ENCODE data around the gene WFDC10A.

The WFDC10A gene

DNA sequence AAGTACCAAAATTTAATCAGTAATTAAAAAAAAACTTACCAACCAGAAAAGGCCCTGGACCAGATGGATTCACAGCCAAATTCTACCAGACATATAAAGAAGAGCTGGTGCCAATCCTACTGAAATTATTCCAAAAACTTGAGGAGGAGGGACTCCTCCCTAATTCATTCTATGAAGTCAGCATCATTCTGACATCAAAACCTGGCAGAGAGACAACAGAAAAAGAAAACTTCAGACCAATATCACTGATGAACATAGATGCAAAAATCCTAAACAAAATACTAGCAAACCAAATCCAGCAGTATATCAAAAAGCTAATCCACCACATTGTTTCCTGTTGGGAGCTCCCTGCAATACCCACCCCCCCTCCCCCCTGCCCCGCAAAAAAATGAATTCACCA is 40.6 kb downstream of the WFDC10A start, which contains the start of gene WFDC11:
Gene WFDC11 (minus strand): TSS at position 101 of the 400 bp plus-strand sequence. CDS start 19,639 bp downstream, outside the sequence.
- ChIA-PET POLR2A (no interaction called here), CTCF (no interaction called here)
- no peak within 1 kb of the TSS for H3K4me3 ChIP-seq (ENCODE audit: low read depth, low read length)
- TF ChIP-seq, protein P1, sequence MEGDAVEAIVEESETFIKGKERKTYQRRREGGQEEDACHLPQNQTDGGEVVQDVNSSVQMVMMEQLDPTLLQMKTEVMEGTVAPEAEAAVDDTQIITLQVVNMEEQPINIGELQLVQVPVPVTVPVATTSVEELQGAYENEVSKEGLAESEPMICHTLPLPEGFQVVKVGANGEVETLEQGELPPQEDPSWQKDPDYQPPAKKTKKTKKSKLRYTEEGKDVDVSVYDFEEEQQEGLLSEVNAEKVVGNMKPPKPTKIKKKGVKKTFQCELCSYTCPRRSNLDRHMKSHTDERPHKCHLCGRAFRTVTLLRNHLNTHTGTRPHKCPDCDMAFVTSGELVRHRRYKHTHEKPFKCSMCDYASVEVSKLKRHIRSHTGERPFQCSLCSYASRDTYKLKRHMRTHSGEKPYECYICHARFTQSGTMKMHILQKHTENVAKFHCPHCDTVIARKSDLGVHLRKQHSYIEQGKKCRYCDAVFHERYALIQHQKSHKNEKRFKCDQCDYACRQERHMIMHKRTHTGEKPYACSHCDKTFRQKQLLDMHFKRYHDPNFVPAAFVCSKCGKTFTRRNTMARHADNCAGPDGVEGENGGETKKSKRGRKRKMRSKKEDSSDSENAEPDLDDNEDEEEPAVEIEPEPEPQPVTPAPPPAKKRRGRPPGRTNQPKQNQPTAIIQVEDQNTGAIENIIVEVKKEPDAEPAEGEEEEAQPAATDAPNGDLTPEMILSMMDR (IDR thresholded peaks at IDR 0.05; ENCODE audit: insufficient read depth, low read length, missing control alignments) = no peak
- no peak for DNase-seq (ENCODE audit: low read depth, low spot score)

DNA sequence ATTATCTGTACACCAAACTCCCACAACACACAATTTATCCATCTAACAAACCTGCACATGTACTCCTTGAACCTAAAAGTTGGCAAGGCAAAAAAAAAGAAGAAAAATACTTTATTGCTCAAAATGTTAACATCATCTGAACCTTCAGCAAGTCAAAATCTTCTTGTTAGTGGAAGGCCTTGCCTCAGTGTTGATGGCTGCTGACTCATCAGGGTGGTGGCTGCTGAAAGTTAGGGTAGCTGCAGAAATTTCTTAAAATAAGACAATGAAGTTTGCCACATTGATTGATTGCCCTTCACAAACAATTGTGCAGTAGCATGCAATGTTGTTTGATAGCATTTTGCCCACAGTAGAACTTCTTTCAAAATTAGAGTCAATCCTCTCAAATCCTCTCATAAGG is 43.2 kb downstream of the WFDC10A start:
- ChIA-PET POLR2A (no interaction called here), CTCF (no interaction called here)
- no peak for DNase-seq (ENCODE audit: low read depth, low spot score)
- TF ChIP-seq, protein P1 (IDR thresholded peaks at IDR 0.05; ENCODE audit: insufficient read depth, low read length, missing control alignments) = no peak
- H3K4me3 ChIP-seq (ENCODE audit: low read depth, low read length) = no peak overlapping the region

DNA sequence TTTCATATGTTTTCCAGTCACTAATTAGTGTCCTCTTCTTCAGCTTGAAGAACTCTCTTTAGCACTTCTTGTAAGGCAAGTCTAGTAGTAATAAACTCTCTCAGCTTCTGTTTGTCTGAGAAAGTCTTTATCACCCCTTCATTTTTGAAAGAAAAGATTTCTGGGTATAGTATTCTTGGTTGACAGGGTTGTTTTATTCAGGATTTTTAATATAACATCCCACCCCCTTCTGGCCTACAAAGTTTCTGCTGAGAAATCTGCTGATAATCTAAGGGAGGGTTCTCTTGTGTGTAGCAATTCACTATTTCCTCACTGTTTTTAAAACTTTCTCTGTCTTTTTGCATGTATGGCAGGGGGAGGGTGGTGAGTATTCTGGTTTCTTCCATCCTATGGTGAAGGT is 50.1 kb downstream of the WFDC10A start:
- POLR2A ChIA-PET = no interaction called here
- CTCF ChIA-PET = interaction anchor here (1.5 kb wide), 1 partner anchor 92 kb away, joined by 5 read pairs; no protein-coding TSS in a partner anchor

More for the DNA sequence above, 50.1 kb downstream of the WFDC10A start:
- TF ChIP-seq, protein P1 (IDR thresholded peaks at IDR 0.05; ENCODE audit: insufficient read depth, low read length, missing control alignments) = no peak
- DNase-seq (ENCODE audit: low read depth, low spot score) = no peak
- no peak overlapping the region for H3K4me3 ChIP-seq (ENCODE audit: low read depth, low read length)
